T-helper 22 cell (primary cell): Measurements from ENCODE around the gene SLC31A1.

Experiments used
- DNase-seq: peaks from one replicate; pipeline ENCODE4 v3.0.0-alpha.2; 2020; ENCODE audit warnings: low read depth

The SLC31A1 gene

DNA sequence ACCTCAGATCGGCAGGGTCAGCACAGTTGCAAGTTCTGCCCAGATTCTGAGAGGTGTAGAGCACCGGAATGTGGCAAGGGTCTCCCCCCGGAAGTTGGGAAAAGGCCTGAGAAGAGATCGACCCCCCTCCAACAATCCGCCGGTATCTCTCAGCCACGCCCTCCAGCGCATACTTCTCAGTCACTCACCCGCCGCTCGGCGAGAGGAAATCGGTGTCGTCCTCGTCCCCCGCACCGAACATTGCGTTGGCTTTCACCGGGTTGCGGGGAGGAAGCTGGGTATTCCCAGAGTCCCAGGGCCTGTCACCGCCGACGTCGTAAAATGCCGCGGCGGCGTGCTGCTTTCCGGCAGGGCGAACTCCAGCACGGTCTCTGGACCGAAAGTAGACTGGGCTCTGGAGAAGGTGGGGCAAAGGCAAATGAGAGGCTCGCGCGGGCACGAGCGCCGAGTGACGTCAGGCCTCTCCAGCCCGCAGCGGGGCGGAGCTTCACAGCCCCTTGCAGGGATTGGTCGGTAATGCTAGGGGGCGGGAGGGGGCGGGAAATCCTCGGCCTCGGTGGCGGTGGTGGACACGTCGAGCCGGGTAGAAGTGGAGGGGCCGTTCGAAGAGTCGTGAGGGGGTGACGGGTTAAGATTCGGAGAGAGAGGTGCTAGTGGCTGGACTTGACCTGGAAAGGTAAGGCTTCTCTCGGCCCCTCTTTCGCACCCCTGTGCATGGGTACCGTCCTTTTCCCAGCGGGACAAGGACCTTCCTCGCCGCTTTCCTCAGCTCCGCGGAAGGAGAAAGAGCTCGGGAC lies at the start of gene SLC31A1, which contains the start of gene FKBP15:
SLC31A1 (plus strand) TSS at position 542 of the 797 bp plus-strand sequence. CDS start 34,605 bp downstream, outside the sequence.
FKBP15 (minus strand) TSS at position 275 of the 797 bp plus-strand sequence; CDS start at position 241, 34 bp downstream.
- DNase-seq = peak; percentile 95

DNA sequence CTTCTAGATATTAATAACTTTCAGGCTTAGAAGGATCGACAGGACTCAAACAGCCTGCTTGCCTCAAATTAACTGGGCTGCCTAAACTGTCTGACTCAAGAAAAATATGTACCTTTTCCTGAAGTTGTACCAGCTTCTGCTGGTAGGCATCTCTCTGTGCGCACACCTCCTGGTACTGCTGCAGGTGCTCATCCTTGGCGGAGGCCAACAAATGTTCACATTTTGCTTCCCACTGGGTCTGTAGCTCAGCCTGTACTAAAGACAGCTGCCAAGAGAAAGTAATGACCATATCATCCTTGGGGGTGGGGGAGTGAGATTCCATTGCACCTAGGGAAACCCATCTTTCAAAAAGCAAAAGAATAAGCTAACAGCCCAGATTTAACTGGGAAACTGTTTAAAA lies 48.0 kb upstream of the SLC31A1 start:
- no peak for DNase-seq

DNA sequence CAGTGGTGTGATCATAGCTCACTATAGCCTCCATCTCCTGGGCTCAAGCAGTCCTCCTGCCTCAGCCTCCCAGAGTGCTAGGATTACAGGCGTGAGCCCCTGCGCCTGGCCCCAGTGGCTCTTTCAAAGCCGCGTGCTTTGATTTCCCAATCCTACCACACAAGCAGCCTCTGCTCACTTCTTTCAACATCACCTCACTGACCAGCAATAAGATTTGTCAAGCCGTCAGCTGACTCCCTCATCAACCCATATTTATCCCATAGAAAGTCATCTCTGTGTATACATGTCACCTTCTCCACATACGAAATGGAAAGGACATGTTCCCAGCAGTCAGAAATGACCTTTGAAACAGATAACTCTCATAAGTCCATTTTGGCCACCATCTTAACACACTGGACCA lies 44.5 kb upstream of the SLC31A1 start:
- no peak for DNase-seq

DNA sequence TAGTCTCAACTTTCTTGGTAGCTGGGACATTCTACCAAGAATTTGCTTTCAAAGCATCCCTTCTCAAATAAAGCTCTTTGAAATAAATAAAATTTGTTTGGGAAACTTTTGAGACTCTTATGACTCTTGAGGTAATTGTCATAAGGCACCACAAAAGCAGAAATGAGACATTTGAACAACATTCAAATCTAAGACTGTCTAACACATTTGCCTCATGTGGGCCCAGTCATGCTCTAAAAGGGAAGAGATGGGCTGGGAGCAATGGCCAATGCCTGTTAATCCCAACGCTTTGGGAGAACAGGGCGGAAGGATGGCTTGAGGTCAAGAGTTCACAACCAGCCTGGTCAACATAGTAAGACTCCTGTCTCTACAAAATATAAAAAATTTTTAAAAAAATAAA lies 44.1 kb upstream of the SLC31A1 start:
- no peak for DNase-seq

DNA sequence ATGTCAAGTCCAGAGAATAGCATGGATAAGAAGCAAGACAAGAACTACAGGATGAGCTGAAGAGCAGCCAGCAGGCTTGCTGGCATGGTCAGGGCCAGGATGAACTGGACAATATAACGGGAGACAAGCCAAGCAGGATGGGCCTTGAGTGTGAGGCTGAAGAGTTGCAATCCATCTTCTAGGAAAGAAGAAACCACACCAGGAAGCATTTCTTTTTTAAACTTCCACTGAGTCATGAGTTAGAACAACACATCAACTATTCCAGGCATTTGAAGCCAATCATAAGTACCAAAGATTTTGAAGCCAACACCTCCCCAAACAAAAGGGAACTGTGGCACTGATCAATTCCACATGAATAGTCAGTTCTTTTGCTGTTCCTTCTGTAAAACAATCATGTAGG lies 43.3 kb upstream of the SLC31A1 start:
- no peak for DNase-seq

DNA sequence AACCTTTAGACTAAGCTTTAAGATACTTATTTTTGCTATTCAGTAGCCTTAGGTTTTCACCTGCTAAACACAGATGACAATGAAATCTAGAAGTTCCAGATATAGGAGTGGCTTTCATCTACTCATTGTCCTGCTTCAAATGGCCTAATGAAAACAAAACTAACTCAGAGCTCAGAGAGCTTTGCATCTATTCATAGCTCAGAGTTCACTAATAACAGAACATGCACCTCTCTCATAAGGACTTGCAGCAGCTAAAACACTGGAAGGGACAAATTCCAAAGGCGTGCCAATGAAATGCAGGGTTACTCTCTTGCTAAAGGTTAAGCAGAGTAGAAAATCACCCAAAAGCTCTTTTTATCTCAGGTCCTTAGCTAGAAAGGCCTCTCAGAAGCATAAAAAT lies 41.5 kb upstream of the SLC31A1 start:
- no peak for DNase-seq

GRCh38 chr9:113181165-113181564 lies 40.2 kb upstream of the SLC31A1 start:
- no peak for DNase-seq

- no peak for DNase-seq
Measured at GRCh38 chr9:113183956-113184488, 37.3 kb upstream of the SLC31A1 start.

DNA sequence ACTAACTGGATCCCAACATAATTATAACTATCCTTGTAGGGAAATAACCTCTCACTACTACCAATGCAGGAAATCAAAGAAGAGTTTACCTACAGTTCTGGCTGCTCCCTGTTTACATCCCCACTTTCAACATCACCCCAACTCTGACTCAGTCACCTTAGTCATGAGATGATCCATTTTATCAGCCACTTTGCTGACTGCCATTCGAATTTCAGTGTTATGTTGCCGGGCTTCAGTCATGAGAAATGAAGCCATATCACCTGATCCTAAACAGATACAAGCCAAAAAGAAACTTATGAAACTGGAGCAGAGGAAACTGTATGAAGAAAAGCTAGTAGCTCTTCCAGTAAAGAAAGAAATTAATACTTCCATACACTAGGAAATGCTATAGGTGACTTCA lies 36.8 kb upstream of the SLC31A1 start:
- no peak for DNase-seq

- no peak for DNase-seq
Measured at GRCh38 chr9:113185271-113185670, 36.1 kb upstream of the SLC31A1 start.

DNA sequence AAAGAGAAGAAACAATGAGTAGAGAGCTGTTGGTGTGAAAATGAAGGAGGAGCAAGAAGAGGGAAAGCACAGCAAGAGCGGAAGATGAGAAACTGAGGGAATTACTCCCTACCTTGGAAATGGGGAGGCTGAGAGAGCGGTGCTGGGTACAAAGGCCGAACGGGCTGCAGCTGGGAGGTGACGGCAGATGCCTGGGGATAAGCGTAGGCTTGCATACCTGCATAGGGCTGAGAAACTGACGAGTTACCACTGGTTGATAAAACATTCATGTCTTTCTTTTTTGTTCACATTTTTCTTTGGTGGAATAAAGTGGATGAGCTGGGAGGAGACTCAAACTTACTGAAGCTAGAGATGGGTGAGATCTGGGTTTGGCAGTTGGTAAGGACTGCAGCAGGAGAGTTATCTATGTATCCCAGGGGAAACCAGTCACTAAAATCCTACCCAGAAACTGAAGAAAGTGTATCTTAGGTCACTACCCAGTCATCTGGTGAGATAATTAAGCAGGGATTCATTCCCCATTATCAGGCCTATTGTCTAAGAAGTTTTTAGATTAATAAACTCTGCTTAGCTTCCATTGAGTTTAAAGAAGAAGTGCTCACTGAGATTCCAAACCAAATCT lies 35.1 kb upstream of the SLC31A1 start:
- DNase-seq = no peak

DNA sequence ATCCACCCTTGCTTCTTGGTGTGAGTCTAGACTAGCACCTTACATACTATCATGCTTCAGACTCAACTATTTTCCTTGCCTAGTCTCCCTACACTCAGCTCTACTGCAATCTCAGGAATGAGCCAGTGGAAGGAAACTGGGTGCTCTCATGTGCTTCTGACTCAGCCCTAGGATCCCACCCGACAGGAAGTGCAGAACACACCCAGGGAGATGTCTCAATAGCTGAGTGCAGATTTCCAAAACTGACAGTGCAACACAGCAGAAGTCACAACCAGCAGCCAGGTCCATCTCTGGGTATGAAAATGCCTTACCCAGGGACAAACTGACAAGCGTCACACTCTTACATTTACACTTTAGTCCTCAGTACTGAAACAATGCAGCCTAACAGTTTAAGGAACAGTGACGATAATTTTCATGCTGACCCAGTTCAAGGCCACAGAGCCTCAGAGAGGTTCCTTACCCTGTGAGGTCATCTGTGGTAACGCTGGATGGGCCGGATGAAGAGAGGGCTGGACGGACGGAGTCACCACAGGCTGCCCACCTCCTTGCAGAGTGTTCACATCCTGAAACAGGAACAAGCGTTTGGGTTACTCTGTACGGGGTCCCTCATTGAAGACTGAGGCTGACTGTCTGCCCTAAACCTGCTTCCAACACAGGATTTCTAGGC lies 33.3 kb upstream of the SLC31A1 start:
- DNase-seq = no peak

GRCh38 chr9:113192455-113192854 lies 28.9 kb upstream of the SLC31A1 start:
- DNase-seq = no peak

- DNase-seq = no peak
Measured at GRCh38 chr9:113199683-113200329, 21.5 kb upstream of the SLC31A1 start.

DNA sequence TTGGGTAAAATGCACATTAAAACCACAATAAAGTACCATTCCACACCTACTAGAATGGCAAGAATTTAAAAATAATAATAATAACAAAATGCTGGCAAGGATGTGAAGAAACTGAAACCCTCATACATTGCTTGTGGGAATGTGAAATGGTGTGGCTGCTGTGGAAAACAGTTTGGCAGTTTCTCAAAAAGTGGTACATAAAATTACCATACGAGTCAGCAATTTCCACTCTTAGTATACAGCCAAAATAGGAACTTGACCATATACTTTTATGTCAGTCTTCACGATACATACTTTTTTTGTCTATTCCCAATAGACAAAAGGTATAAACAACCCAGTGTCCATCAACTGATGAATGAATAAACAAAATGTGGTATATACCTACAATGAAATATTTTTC lies 15.9 kb upstream of the SLC31A1 start:
- no peak for DNase-seq

- DNase-seq = no peak
Measured at GRCh38 chr9:113205861-113206260, 15.5 kb upstream of the SLC31A1 start.

DNA sequence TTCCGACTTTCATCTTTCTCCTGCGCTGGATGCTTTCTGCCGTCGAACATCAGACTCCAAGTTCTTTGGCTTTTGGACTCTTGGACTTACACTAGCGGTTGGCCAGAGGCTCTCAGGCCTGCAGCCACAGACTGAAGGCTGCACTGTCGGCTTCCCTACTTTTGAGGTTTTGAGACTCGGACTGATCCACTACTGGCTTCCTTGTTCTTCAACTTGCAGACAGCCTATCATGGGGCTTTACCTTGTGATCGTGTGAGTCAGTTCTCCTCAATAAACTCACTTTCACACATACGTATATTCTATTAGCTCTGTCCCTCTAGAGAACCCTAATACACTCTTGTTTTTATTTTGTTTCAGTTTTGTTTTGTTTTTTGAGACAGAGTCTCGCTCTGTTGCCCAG lies 10.5 kb upstream of the SLC31A1 start:
- DNase-seq = no peak

DNA sequence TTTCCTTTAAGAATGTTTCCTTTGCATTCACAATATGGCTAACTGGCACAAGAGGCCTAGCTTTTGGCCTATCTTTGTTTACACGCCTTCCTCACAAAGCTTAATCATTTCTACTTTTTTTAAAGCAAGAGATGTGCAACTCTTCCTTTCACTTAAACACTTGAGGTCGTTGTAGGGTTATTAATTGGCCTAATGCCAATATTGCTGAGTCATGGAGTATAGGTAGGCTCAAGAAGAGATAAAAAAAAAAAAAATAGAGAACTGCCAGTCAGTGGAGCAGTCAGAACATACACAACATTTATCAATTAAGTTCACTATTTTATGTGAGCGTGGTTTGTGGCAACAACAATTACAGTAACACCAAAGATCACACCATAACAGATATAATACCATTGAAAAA lies 6.2 kb upstream of the SLC31A1 start:
- DNase-seq = no peak

DNA sequence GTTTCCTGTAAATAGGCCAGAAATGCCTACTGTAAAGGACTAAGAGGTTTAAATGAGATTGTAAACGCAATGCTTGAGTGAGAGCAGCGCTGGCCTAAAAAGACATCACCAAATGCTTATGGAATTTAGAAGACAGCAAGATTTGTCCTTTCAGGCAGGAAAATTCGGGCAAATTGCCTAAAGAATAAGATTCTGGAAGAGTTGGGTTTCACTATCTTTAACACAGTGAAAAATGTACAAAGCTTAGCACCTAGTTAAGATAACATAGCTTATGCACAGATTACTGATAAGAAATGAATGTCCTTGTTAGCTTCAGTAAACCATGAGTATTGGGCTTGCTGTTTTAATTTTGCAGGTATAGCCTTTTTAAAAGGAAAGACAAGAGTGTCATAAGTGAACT lies 4.9 kb upstream of the SLC31A1 start:
- no peak for DNase-seq

GRCh38 chr9:113219186-113219936 lies 2.0 kb upstream of the SLC31A1 start:
- no peak for DNase-seq

GRCh38 chr9:113219969-113220368 lies 1.4 kb upstream of the SLC31A1 start:
- no peak for DNase-seq
